ENCODE data around the gene ABLIM2. TPM values are rescaled to one million over a fixed set of nuclear protein-coding genes. Genes with fewer than 3 reads are reported as not detected.

The ABLIM2 gene
- total and polyA plus RNA-seq, 3 donors from 2014 or later = 5.2 to 7.5 (median 6.9) TPM

GRCh38 chr4:8007581-8007980, 151.0 kb downstream of the ABLIM2 start:
- Histone ChIP-seq H3K27me3 (no peaks in the 10 kb centered on the region), H3K36me3 (ENCODE audit: low read depth, missing control alignments) (no peaks in the 10 kb centered on the region), H3K9me3 (no peaks in the 10 kb centered on the region), H3K4me3 (no peak overlapping the region), H3K4me1 (no peaks in the 10 kb centered on the region), H3K27ac (no peak overlapping the region)
- DNase-seq = no peak
- TF ChIP-seq POLR2A (IDR thresholded peaks at IDR 0.05) = no peak
- TF ChIP-seq CTCF (IDR thresholded peaks at IDR 0.05) = no peak
- intact Hi-C loops (cut with DNase I; ENCODE audit: low total_unique reads) = no loop called here
- WGBS, 2 donors = 93 to 95% methylated on average over 8 to 11 of the region's 11 CpGs

- Histone ChIP-seq H3K4me1 (no peaks in the 10 kb centered on the region), H3K4me3 (no peak overlapping the region), H3K36me3 (ENCODE audit: low read depth, missing control alignments) (no peaks in the 10 kb centered on the region), H3K9me3 (no peaks in the 10 kb centered on the region), H3K27me3 (no peaks in the 10 kb centered on the region), H3K27ac (no peak overlapping the region)
- no peak for DNase-seq
- TF ChIP-seq CTCF (IDR thresholded peaks at IDR 0.05) = no peak
- intact Hi-C loops (cut with DNase I; ENCODE audit: low total_unique reads) = no loop called here
- WGBS, 2 donors = 92 to 96% methylated on average over 5 to 12 of the region's 12 CpGs
Observed at GRCh38 chr4:8006471-8006870, 152.1 kb downstream of the ABLIM2 start.

- Histone ChIP-seq H3K4me1 (no peaks in the 10 kb centered on the region), H3K4me3 (no peak overlapping the region), H3K27me3 (no peaks in the 10 kb centered on the region), H3K9me3 (no peaks in the 10 kb centered on the region), H3K27ac (no peak overlapping the region), H3K36me3 (ENCODE audit: low read depth, missing control alignments) (no peaks in the 10 kb centered on the region)
- 86 to 89% methylated on average over 8 to 10 of the region's 10 CpGs for WGBS, 2 donors
- TF ChIP-seq CTCF (IDR thresholded peaks at IDR 0.05) = no peak
- no peak for TF ChIP-seq POLR2A (IDR thresholded peaks at IDR 0.05)
- DNase-seq = no peak
- intact Hi-C loops (cut with DNase I; ENCODE audit: low total_unique reads) = no loop called here
Observed at GRCh38 chr4:8005814-8006215, 152.8 kb downstream of the ABLIM2 start.

- 93 to 96% methylated on average over 36 of the region's 36 CpGs for WGBS, 2 donors
- no peak overlapping the region for H3K4me3 ChIP-seq
- H3K27me3 ChIP-seq = no peaks in the 10 kb centered on the region
- no peak for DNase-seq
- no peaks in the 10 kb centered on the region for H3K4me1 ChIP-seq
- H3K9me3 ChIP-seq = no peaks in the 10 kb centered on the region
- no peaks in the 10 kb centered on the region for H3K36me3 ChIP-seq (ENCODE audit: low read depth, missing control alignments)
- intact Hi-C loops (cut with DNase I; ENCODE audit: low total_unique reads) = no loop called here
- H3K27ac ChIP-seq = no peak overlapping the region
- TF ChIP-seq POLR2A (IDR thresholded peaks at IDR 0.05) (no peak), CTCF (IDR thresholded peaks at IDR 0.05) (no peak)
Observed at GRCh38 chr4:8005033-8005808, 153.4 kb downstream of the ABLIM2 start.

GRCh38 chr4:8004066-8004465, 154.5 kb downstream of the ABLIM2 start:
- Histone ChIP-seq H3K4me1 (no peaks in the 10 kb centered on the region), H3K36me3 (ENCODE audit: low read depth, missing control alignments) (no peaks in the 10 kb centered on the region), H3K9me3 (no peaks in the 10 kb centered on the region), H3K4me3 (no peak overlapping the region), H3K27me3 (no peaks in the 10 kb centered on the region), H3K27ac (no peak overlapping the region)
- WGBS, 2 donors = 86 to 93% methylated on average over 6 of the region's 6 CpGs
- intact Hi-C loops (cut with DNase I; ENCODE audit: low total_unique reads) = no loop called here
- TF ChIP-seq CTCF (IDR thresholded peaks at IDR 0.05) (no peak), POLR2A (IDR thresholded peaks at IDR 0.05) (no peak)
- no peak for DNase-seq
